ENCODE results near the gene CYBA. TPM values are rescaled to one million over a fixed set of nuclear protein-coding genes. Genes with fewer than 3 reads are reported as not detected.
"Not testable (repeated sequence)": the region's sequence is repeated elsewhere in the genome, so short reads cannot be mapped to it uniquely, and the experiment has no call there.

The CYBA gene
- total RNA-seq, 1 donor from 2014 or later: 188 TPM

GRCh38 chr16:88610080-88610479, 40.8 kb downstream of the CYBA start:
- no peak overlapping the region for H3K27ac ChIP-seq
- H3K36me3 ChIP-seq: peaks cover 0 to 44% of the 10 kb centered on the region in 2 donors
- no peaks in the 10 kb centered on the region for H3K9me3 ChIP-seq
- H3K4me1 ChIP-seq: no peaks in the 10 kb centered on the region
- no peak overlapping the region for H3K4me3 ChIP-seq
- H3K27me3 ChIP-seq: no peaks in the 10 kb centered on the region
- intact Hi-C loops (cut with DNase I): no loop called here
- TF ChIP-seq POLR2AphosphoS5 (IDR thresholded peaks at IDR 0.05; ENCODE audit: insufficient read depth in 1 of 2, low read depth in 1 of 2) (no peak), CTCF (IDR thresholded peaks at IDR 0.05) (no peak), POLR2A (IDR thresholded peaks at IDR 0.05) (no peak)
- DNase-seq (ENCODE audit: extremely low spot score in 2 of 2): no peak

GRCh38 chr16:88609426-88609825, 41.4 kb downstream of the CYBA start:
- H3K4me3 ChIP-seq; H3K27me3 ChIP-seq; intact Hi-C loops (cut with DNase I); DNase-seq (ENCODE audit: extremely low spot score in 2 of 2); H3K9me3 ChIP-seq; H3K27ac ChIP-seq; H3K4me1 ChIP-seq: not testable (repeated sequence)
- peaks cover 0 to 50% of the 10 kb centered on the region in 2 donors for H3K36me3 ChIP-seq

- Histone ChIP-seq H3K4me3 (no peak overlapping the region), H3K36me3 (peaks cover 0 to 56% of the 10 kb centered on the region in 2 donors), H3K9me3 (no peaks in the 10 kb centered on the region), H3K27me3 (no peaks in the 10 kb centered on the region), H3K4me1 (no peaks in the 10 kb centered on the region), H3K27ac (no peak overlapping the region)
- TF ChIP-seq CTCF (IDR thresholded peaks at IDR 0.05) (no peak), POLR2AphosphoS5 (IDR thresholded peaks at IDR 0.05; ENCODE audit: insufficient read depth in 1 of 2, low read depth in 1 of 2) (no peak), POLR2A (IDR thresholded peaks at IDR 0.05) (no peak)
- DNase-seq (ENCODE audit: extremely low spot score in 2 of 2): no peak
- intact Hi-C loops (cut with DNase I): no loop called here
Observed at GRCh38 chr16:88608076-88608475, 42.8 kb downstream of the CYBA start.

GRCh38 chr16:88606148-88606757, 44.6 kb downstream of the CYBA start:
- intact Hi-C loops (cut with DNase I): no loop called here
- H3K9me3 ChIP-seq: no peaks in the 10 kb centered on the region
- no peak overlapping the region for H3K4me3 ChIP-seq
- DNase-seq (ENCODE audit: extremely low spot score in 2 of 2): no peak
- H3K27ac ChIP-seq: no peak overlapping the region
- H3K36me3 ChIP-seq: peaks cover 0 to 67% of the 10 kb centered on the region in 2 donors
- peaks cover 5% of the 10 kb centered on the region for H3K4me1 ChIP-seq
- no peak for TF ChIP-seq POLR2AphosphoS5 (IDR thresholded peaks at IDR 0.05; ENCODE audit: insufficient read depth in 1 of 2, low read depth in 1 of 2)
- TF ChIP-seq CTCF (IDR thresholded peaks at IDR 0.05): no peak
- no peak for TF ChIP-seq POLR2A (IDR thresholded peaks at IDR 0.05)
- no peaks in the 10 kb centered on the region for H3K27me3 ChIP-seq

- no peak for DNase-seq (ENCODE audit: extremely low spot score in 2 of 2)
- Histone ChIP-seq H3K27ac (no peak overlapping the region), H3K36me3 (peaks cover 0 to 72% of the 10 kb centered on the region in 2 donors), H3K4me3 (no peak overlapping the region), H3K27me3 (no peaks in the 10 kb centered on the region), H3K9me3 (no peaks in the 10 kb centered on the region), H3K4me1 (peaks cover 5% of the 10 kb centered on the region)
- no peak for TF ChIP-seq POLR2A (IDR thresholded peaks at IDR 0.05)
- TF ChIP-seq POLR2AphosphoS5 (IDR thresholded peaks at IDR 0.05; ENCODE audit: insufficient read depth in 1 of 2, low read depth in 1 of 2): no peak
- TF ChIP-seq CTCF (IDR thresholded peaks at IDR 0.05): no peak
- intact Hi-C loops (cut with DNase I): no loop called here
Observed at GRCh38 chr16:88605186-88606147, 45.4 kb downstream of the CYBA start.
